Measurements from ENCODE around the gene CHST3. TPM values are rescaled to one million over a fixed set of nuclear protein-coding genes. Genes with fewer than 3 reads are reported as not detected.

The CHST3 gene
- total RNA-seq, 4 donors from 2014 or later = 8.6 to 16.9 (median 14.0) TPM

DNA sequence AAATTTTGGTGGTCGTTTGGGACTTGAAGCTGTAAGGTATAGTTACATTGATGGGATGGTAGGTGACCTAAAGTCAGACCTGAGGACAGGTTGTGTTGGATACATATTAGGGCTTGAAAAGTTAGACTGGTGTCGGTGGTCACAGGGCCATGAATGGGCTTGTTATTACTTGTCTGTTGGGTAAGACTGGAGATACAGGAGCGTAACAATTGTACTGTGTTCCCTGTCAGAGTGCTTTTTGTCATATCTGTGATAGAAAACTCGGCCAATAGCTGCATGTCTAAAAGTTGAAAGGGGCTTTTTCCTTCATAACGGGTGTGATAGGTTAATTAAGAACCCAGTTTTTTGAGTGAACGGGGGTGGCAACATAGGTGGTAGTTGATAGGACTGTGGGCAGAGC, 13.5 kb upstream of the CHST3 start:
- 87 to 88% methylated on average over 6 of the region's 6 CpGs for WGBS, 2 donors
- no peak overlapping the region for H3K4me3 ChIP-seq (replicated peaks in 1 of 3)
- H3K36me3 ChIP-seq = no peaks in the 10 kb centered on the region
- H3K4me1 ChIP-seq = no peaks in the 10 kb centered on the region
- H3K9me3 ChIP-seq = no peaks in the 10 kb centered on the region
- intact Hi-C loops (cut with DNase I) = loop anchor here (5.0 to 10.0 kb wide), 3 partner anchors 48 to 384 kb away; no protein-coding TSS in a partner anchor
- H3K27ac ChIP-seq = no peak overlapping the region
- DNase-seq = no peak
- TF ChIP-seq, protein P1, sequence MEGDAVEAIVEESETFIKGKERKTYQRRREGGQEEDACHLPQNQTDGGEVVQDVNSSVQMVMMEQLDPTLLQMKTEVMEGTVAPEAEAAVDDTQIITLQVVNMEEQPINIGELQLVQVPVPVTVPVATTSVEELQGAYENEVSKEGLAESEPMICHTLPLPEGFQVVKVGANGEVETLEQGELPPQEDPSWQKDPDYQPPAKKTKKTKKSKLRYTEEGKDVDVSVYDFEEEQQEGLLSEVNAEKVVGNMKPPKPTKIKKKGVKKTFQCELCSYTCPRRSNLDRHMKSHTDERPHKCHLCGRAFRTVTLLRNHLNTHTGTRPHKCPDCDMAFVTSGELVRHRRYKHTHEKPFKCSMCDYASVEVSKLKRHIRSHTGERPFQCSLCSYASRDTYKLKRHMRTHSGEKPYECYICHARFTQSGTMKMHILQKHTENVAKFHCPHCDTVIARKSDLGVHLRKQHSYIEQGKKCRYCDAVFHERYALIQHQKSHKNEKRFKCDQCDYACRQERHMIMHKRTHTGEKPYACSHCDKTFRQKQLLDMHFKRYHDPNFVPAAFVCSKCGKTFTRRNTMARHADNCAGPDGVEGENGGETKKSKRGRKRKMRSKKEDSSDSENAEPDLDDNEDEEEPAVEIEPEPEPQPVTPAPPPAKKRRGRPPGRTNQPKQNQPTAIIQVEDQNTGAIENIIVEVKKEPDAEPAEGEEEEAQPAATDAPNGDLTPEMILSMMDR (IDR thresholded peaks at IDR 0.05) = no peak
- no peaks in the 10 kb centered on the region for H3K27me3 ChIP-seq

DNA sequence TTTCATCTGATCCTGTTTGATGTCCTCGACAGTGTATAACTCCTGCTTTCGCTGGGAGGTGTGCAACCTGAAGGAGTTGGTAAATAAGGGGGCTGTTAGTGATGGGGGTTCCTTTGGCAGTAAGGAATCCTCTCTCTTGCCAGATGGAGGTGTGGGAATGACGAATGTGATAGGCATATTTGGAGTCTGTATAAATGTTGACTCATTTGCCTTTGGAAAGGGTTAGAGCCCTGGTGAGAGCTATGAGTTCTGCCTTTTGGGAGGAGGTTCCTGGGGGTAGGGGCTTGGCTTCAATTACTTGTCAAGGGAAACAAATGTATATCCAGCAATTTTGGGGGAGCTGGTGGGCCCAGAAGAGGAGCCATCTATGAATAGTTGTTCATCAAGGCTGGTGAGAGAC, 11.4 kb upstream of the CHST3 start:
- intact Hi-C loops (cut with DNase I) = loop anchor here (5.0 to 10.0 kb wide), 3 partner anchors 50 to 382 kb away; no protein-coding TSS in a partner anchor
- no peak for TF ChIP-seq POLR2A (IDR thresholded peaks at IDR 0.05)
- DNase-seq = no peak
- Histone ChIP-seq H3K27ac (no peak overlapping the region), H3K4me1 (peaks cover 0 to 6% of the 10 kb centered on the region in 2 donors), H3K27me3 (no peaks in the 10 kb centered on the region), H3K4me3 (replicated peaks in 1 of 3) (no peak overlapping the region), H3K36me3 (no peaks in the 10 kb centered on the region), H3K9me3 (no peaks in the 10 kb centered on the region)
- 59 to 65% methylated on average over 3 of the region's 3 CpGs for WGBS, 2 donors

DNA sequence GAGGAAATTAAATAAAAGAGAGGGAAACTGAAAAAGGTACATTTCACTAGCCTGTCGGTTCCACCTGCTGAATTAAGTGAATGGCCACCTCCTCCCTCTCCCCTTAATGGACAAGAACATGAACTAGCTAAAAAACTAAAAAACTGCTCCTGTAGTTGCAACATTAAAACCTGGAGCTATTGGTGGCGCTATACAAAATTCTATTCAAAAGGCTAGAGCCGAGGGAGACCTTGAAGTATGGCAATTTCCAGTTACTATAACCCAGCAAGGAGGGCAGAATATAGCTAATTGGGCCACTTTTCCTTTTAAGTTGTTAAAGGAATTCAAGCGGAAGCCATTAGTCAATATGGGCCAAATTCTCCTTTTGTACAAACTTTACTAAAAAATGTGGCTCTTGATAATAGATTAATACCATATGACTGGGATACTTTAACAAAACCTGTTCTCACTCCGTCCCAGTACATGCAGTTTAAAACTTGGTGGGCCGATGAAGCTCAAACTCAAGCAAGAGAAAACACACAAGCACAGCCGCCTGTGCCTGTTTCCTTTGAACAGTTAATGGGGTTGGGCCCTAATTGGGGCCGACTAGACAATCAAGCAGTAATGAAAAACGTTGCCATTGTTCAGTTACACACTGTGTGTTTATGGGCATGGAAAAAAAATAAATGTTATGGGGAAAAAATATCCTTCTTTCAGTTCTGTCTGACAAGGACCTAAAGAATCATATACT, 6.5 kb upstream of the CHST3 start:
- Histone ChIP-seq H3K4me1 (peaks cover 0 to 6% of the 10 kb centered on the region in 2 donors), H3K4me3 (replicated peaks in 1 of 3) (no peak overlapping the region), H3K27me3 (no peaks in the 10 kb centered on the region), H3K36me3 (no peaks in the 10 kb centered on the region), H3K9me3 (no peaks in the 10 kb centered on the region), H3K27ac (no peak overlapping the region)
- TF ChIP-seq, protein P1 (IDR thresholded peaks at IDR 0.05) = no peak
- TF ChIP-seq POLR2A (IDR thresholded peaks at IDR 0.05) = no peak
- no peak for DNase-seq
- 73 to 74% methylated on average over 9 of the region's 9 CpGs for WGBS, 2 donors
- intact Hi-C loops (cut with DNase I) = loop anchor here (10.0 kb wide), 2 partner anchors 267 to 377 kb away; no protein-coding TSS in a partner anchor

DNA sequence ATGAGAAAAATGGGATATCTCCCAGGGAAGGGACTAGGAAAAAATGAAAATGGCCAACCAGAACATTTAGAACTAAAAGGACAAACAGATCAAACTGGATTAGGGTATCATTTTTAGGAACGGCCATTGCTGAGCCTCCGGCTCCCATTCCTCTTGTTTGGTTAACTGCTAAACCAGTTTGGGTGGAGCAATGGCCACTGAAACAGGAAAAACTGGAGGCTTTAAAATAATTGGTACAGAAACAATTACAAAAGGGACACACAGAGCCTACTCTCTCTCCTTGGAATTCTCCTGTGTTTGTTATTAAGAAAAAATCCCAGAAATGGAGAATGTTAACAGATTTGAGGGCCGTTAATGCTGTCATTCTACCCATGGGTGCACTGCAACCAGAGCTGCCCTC, 4.7 kb upstream of the CHST3 start:
- WGBS, 2 donors = 89 to 90% methylated on average over 3 of the region's 3 CpGs
- no peaks in the 10 kb centered on the region for H3K36me3 ChIP-seq
- H3K9me3 ChIP-seq = no peaks in the 10 kb centered on the region
- no peaks in the 10 kb centered on the region for H3K27me3 ChIP-seq
- intact Hi-C loops (cut with DNase I) = loop anchor here (10.0 kb wide), 2 partner anchors 265 to 375 kb away; no protein-coding TSS in a partner anchor
- no peak for DNase-seq
- H3K4me3 ChIP-seq (replicated peaks in 1 of 3) = no peak overlapping the region
- peaks cover 0 to 12% of the 10 kb centered on the region in 2 donors for H3K4me1 ChIP-seq
- TF ChIP-seq, protein P1 (IDR thresholded peaks at IDR 0.05) = no peak
- TF ChIP-seq POLR2A (IDR thresholded peaks at IDR 0.05) = no peak
- no peak overlapping the region for H3K27ac ChIP-seq

DNA sequence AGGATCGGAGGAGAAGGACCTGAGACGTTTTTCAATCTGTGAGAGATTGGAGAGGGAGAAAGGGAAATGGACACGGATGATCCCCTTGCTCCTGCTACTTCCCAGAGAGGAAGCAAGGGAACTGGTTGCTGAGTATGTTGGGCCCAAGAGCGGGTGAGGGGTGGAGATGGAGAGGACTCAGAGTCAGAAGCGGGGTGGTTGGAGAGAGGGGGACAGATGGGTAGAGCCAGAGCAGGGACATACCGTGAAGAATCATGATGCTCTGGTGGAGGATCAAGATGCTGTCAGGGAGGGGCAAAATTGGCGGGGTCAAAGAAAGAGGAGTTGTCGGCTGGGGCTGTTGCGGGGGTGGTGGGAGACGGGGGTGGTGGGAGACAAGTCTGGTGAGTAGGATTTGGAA, 2.4 kb upstream of the CHST3 start:
- intact Hi-C loops (cut with DNase I) = no loop called here
- no peak overlapping the region for H3K27ac ChIP-seq
- peaks cover 10 to 22% of the 10 kb centered on the region in 2 donors for H3K4me1 ChIP-seq
- TF ChIP-seq, protein P1 (IDR thresholded peaks at IDR 0.05) = no peak
- TF ChIP-seq POLR2A (IDR thresholded peaks at IDR 0.05) = no peak
- no peaks in the 10 kb centered on the region for H3K36me3 ChIP-seq
- H3K27me3 ChIP-seq = no peaks in the 10 kb centered on the region
- H3K4me3 ChIP-seq (replicated peaks in 1 of 3) = no peak overlapping the region
- H3K9me3 ChIP-seq = no peaks in the 10 kb centered on the region
- 87 to 93% methylated on average over 10 of the region's 10 CpGs for WGBS, 2 donors
- DNase-seq = no peak
